Kidney (tissue), 14 donors: ENCODE data around the gene IKZF1. TPM values are rescaled to one million over a fixed set of nuclear protein-coding genes. Genes with fewer than 3 reads are reported as not detected.

Experiments used
- DNase-seq, 5 donors: peaks; one replicate each; pipeline ENCODE4 v3.0.0-alpha.2; 2013 to 2020
- FAIRE-seq: peaks from 2 replicates; lab custom pipeline; 2012; peaks lifted over from hg19 to GRCh38; lab: Jason Lieb, UNC
- H3K27ac ChIP-seq, 2 donors: one replicate each; pipeline ENCODE4 v1.7.0; 2013; ENCODE audit warnings: low read depth in 2 of 2, low read length in 2 of 2, inconsistent platforms in 1 of 2
- H3K27me3 ChIP-seq: one replicate; pipeline ENCODE4 v1.7.1; 2013; ENCODE audit warnings: low read length, inconsistent platforms; ENCODE audit not compliant: control insufficient read depth, insufficient read depth
- H3K36me3 ChIP-seq, 3 donors: one replicate each; pipeline versions ENCODE4 v1.7.0 to v1.7.1; 2013; ENCODE audit warnings: low read length in 3 of 3, control low read depth in 1 of 3, inconsistent platforms in 1 of 3; ENCODE audit not compliant: insufficient read depth in 3 of 3, control insufficient read depth in 2 of 3
- H3K4me1 ChIP-seq, 3 donors: one replicate each; pipeline versions ENCODE4 v1.7.0 to v1.7.1; 2013; ENCODE audit warnings: low read length in 3 of 3, inconsistent platforms in 1 of 3, low read depth in 1 of 3; ENCODE audit not compliant: control insufficient read depth in 2 of 3, insufficient read depth in 2 of 3
- H3K4me3 ChIP-seq, 3 donors: one replicate each; pipeline versions ENCODE4 v1.7.0 to v1.8.1; 2013; ENCODE audit warnings: low read length in 3 of 3, control low read depth in 1 of 3, inconsistent platforms in 1 of 3
- H3K9ac ChIP-seq, 3 donors: one replicate each; pipeline versions ENCODE4 v1.7.0 to v1.7.1; 2013; ENCODE audit warnings: low read length in 3 of 3, control low read depth in 1 of 3, inconsistent platforms in 1 of 3
- H3K9me3 ChIP-seq, 3 donors: one replicate each; pipeline versions ENCODE4 v1.7.0 to v1.7.1; 2013; ENCODE audit warnings: low read length in 3 of 3, control low read depth in 1 of 3, inconsistent platforms in 1 of 3; ENCODE audit not compliant: control insufficient read depth in 2 of 3, insufficient read depth in 1 of 3
- CTCF ChIP-seq: IDR thresholded peaks from 3 replicates; pipeline ENCODE4 v1.5.1; 2012; ENCODE audit warnings: mild to moderate bottlenecking, moderate library complexity, borderline replicate concordance; ENCODE audit not compliant: insufficient read depth; ENCODE audit errors: extremely low read depth
- intact Hi-C: fragments of 100-400 bp; cut with DNase I; formaldehyde crosslinking; loops from one replicate; pipeline ENCODE4 v1.11.1; 2022
- polyA plus RNA-seq: library from polyadenylated mRNA; stranded (reverse); fragments of 350-450 nt; fragmentation: Illumina TruSeq; extraction: RNeasy Lipid Tissue Mini Kit (QIAGEN cat#74804); gene quantifications from one replicate; pipeline ENCODE4 v1.2.3, GENCODE V29; 2014; ENCODE audit warnings: low read depth, low replicate concordance; ENCODE audit not compliant: insufficient read depth
- total RNA-seq: library from RNA; stranded (reverse); fragmentation: NEBNext Ultra II Directional; extraction: Animal tissue kit (Norgen Biotek cat#: 25700); gene quantifications from one replicate; pipeline ENCODE4 v1.2.1, GENCODE V29; 2021
- donor health status: control.
- donor health status: control.
- donor health status: control.
- donor health status: control.
- donor health status: control.
- donor health status: DM: yes; HTN: yes; CAD: no.
- donor health status: Normal renal cell carcinoma (clear cell type).

IKZF1 gene
- total and polyA plus RNA-seq, 2 donors from 2014 or later, result 0.52 to 36.8 TPM

GRCh38 chr7:50431316-50431715 is 126.8 kb downstream of the IKZF1 start:
- no peak overlapping the region for H3K4me3 ChIP-seq

DNA sequence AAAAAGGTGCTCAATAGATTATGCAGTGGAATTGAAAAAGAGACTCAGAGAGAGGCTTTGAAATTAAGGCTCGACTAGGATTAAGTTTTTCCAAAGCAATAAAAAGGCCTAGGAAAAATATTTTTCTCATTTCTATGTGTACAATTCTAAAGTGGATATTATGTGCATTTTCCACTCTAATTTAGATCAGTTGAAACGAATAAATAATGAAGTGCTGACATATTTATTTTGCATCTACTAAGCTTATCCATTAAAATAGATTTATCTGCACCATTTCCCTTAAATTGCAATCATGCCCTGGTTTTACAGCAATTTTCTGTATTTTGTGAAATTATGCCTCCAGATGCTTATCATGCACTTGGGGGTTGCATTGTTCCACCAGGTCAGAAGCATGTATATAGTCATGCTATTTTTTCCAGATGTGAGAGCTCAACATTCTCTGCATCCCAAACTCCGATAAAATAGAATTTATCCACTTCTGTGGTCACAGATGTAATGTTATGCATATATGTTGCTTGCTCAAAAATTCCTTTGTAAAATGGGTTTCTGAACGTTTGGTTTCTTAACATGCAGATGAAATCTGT is 127.3 kb downstream of the IKZF1 start:
- Histone ChIP-seq H3K9ac (no peak overlapping the region), H3K4me3 (no peak overlapping the region), H3K27ac (no peak overlapping the region), H3K9me3 (no peaks in the 10 kb centered on the region), H3K27me3 (no peaks in the 10 kb centered on the region), H3K4me1 (no peaks in the 10 kb centered on the region), H3K36me3 (no peaks in the 10 kb centered on the region)
- FAIRE-seq (no peak), DNase-seq (no peak)
- no peak for TF ChIP-seq CTCF
- intact Hi-C loops, result no loop called here

More at GRCh38 chr7:50431316-50431715, 126.8 kb downstream of the IKZF1 start:
- TF ChIP-seq CTCF, result no peak
- intact Hi-C loops, result no loop called here
- Histone ChIP-seq H3K36me3 (no peaks in the 10 kb centered on the region), H3K4me1 (no peaks in the 10 kb centered on the region), H3K27ac (no peak overlapping the region), H3K9me3 (no peaks in the 10 kb centered on the region), H3K9ac (no peak overlapping the region), H3K27me3 (no peaks in the 10 kb centered on the region)
- no peak for FAIRE-seq
- DNase-seq, result no peak

GRCh38 chr7:50436133-50436806 is 131.8 kb downstream of the IKZF1 start:
- DNase-seq (no peak), FAIRE-seq (no peak)
- Histone ChIP-seq H3K27ac (no peak overlapping the region), H3K9me3 (no peaks in the 10 kb centered on the region), H3K36me3 (no peaks in the 10 kb centered on the region), H3K27me3 (no peaks in the 10 kb centered on the region), H3K9ac (no peak overlapping the region), H3K4me3 (no peak overlapping the region), H3K4me1 (no peaks in the 10 kb centered on the region)
- intact Hi-C loops, result no loop called here
- no peak for TF ChIP-seq CTCF
